Spleen (tissue), 7 donors: Measurements from ENCODE around the gene MED13L.

Experiments used
- POLR2A ChIP-seq, 3 donors: fragments of 450-650 bp; IDR thresholded peaks; one replicate each; pipeline ENCODE4 v1.5.1; 2017; ENCODE audit warnings: antibody characterized with exemption in 3 of 3, mild to moderate bottlenecking in 1 of 3
- POLR2AphosphoS5 ChIP-seq, 3 donors: sonication (generic); formaldehyde crosslinking; IDR thresholded peaks; one replicate each; pipeline ENCODE4 v1.5.1; 2017; ENCODE audit warnings: antibody characterized with exemption in 3 of 3
- TF ChIP-seq, protein P1 (sequence below), 11 experiments: fragments of 200-600 bp in 7 of 11; fragments of 450-650 bp in 4 of 11; sonication (generic) in 4 of 11; IDR thresholded peaks in 8 of 11; conservative IDR thresholded peaks in 3 of 11; 1 replicate in 7 of 11; 2 replicates in 4 of 11; pipeline versions ENCODE4 v1.4.0 to v1.8.0; 2016 to 2021; ENCODE audit warnings: antibody characterized with exemption in 11 of 11, inconsistent platforms in 4 of 11, mild to moderate bottlenecking in 1 of 11
- donor health status: DM: no; HTN: no; CAD: no; lungs with moderate emphysema.
- donor health status: DM: no; HTN: no; CAD: no.
- donor health status: DM: no; HTN: no; CAD: no.

DNA sequence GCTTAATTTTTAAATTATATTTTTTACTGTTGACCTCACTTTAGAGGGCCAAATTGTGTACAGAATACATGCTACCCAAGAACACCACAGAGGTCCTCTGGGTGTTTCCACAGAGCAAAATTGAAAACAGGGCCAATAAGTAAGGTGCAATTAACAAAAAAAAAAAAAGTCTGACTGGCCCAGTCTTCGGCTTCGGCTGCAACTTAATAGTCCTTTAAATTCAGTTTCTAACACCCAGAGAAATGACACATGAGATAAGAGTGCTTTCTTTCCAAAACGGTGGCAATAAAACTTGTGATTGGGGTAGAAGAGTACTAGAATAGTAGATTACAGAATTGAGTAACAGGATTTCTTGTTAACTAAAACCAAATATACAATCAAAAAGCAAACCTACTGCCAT lies 81.3 kb downstream of the MED13L start:
- TF ChIP-seq, protein P1, sequence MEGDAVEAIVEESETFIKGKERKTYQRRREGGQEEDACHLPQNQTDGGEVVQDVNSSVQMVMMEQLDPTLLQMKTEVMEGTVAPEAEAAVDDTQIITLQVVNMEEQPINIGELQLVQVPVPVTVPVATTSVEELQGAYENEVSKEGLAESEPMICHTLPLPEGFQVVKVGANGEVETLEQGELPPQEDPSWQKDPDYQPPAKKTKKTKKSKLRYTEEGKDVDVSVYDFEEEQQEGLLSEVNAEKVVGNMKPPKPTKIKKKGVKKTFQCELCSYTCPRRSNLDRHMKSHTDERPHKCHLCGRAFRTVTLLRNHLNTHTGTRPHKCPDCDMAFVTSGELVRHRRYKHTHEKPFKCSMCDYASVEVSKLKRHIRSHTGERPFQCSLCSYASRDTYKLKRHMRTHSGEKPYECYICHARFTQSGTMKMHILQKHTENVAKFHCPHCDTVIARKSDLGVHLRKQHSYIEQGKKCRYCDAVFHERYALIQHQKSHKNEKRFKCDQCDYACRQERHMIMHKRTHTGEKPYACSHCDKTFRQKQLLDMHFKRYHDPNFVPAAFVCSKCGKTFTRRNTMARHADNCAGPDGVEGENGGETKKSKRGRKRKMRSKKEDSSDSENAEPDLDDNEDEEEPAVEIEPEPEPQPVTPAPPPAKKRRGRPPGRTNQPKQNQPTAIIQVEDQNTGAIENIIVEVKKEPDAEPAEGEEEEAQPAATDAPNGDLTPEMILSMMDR (IDR thresholded peaks at IDR 0.05 in 8 of 11, conservative IDR thresholded peaks at IDR 0.05 in 3 of 11): no peak
- TF ChIP-seq POLR2AphosphoS5 (IDR thresholded peaks at IDR 0.05): no peak
- no peak for TF ChIP-seq POLR2A (IDR thresholded peaks at IDR 0.05)
